H9 (cell line): ENCODE measurements around the gene SEPTIN2. TPM values are rescaled to one million over a fixed set of nuclear protein-coding genes. Genes with fewer than 3 reads are reported as not detected.

Experiments
- DNase-seq: peaks from one replicate; pipeline ENCODE4 v3.0.0-alpha.2; 2017
- H2AFZ ChIP-seq: one replicate; pipeline ENCODE4 v1.6.1; 2013; ENCODE audit warnings: mild to moderate bottlenecking, low read length, control low read depth, moderate library complexity
- H2AK5ac ChIP-seq: 2 replicates; pipeline ENCODE4 v1.6.1; 2013; ENCODE audit warnings: low read length, control low read depth, mixed read lengths; ENCODE audit not compliant: insufficient read length
- H2BK120ac ChIP-seq: one replicate; pipeline ENCODE4 v1.6.1; 2013; ENCODE audit warnings: low read depth, mild to moderate bottlenecking, low read length, control low read depth, inconsistent platforms; ENCODE audit not compliant: poor library complexity, severe bottlenecking
- H2BK12ac ChIP-seq: 2 replicates; pipeline ENCODE4 v1.6.1; 2013; ENCODE audit warnings: low read length, control low read depth, mixed read lengths, low read depth; ENCODE audit not compliant: insufficient read length
- H2BK15ac ChIP-seq: 2 replicates; pipeline ENCODE4 v1.6.1; 2013; ENCODE audit warnings: low read depth, low read length, control low read depth
- H2BK20ac ChIP-seq: one replicate; pipeline ENCODE4 v1.6.1; 2013; ENCODE audit warnings: low read depth, mild to moderate bottlenecking, low read length, control low read depth, inconsistent platforms; ENCODE audit not compliant: poor library complexity, severe bottlenecking
- H2BK5ac ChIP-seq: 2 replicates; pipeline ENCODE4 v1.6.1; 2013; ENCODE audit warnings: low read length, control low read depth, mixed read lengths; ENCODE audit not compliant: insufficient read length
- H3K14ac ChIP-seq: 2 replicates; pipeline ENCODE4 v1.6.1; 2013; ENCODE audit warnings: low read length, control low read depth; ENCODE audit not compliant: insufficient read depth
- H3K18ac ChIP-seq: 2 replicates; pipeline ENCODE4 v1.6.1; 2013; ENCODE audit warnings: low read depth, mild to moderate bottlenecking, mixed read lengths, low read length, control low read depth; ENCODE audit not compliant: insufficient read length
- H3K23ac ChIP-seq: 2 replicates; pipeline ENCODE4 v1.6.1; 2013; ENCODE audit warnings: low read length, control low read depth, mixed read lengths, low read depth; ENCODE audit not compliant: insufficient read length
- H3K23me2 ChIP-seq: 2 replicates; pipeline ENCODE4 v1.6.1; 2013; ENCODE audit warnings: low read depth, mild to moderate bottlenecking, mixed read lengths, low read length, control low read depth; ENCODE audit not compliant: insufficient read length, poor library complexity, severe bottlenecking
- H3K27ac ChIP-seq: 2 replicates; pipeline ENCODE4 v1.5.1; 2013; ENCODE audit warnings: low read length, control low read depth, mixed read lengths, low read depth; ENCODE audit not compliant: insufficient read length
- H3K27me3 ChIP-seq: 2 replicates; pipeline ENCODE4 v1.6.1; 2013; ENCODE audit warnings: low read length, control low read depth, inconsistent platforms; ENCODE audit not compliant: insufficient read depth
- H3K4ac ChIP-seq: 2 replicates; pipeline ENCODE4 v1.6.1; 2013; ENCODE audit warnings: low read depth, mild to moderate bottlenecking, control low read depth, inconsistent platforms, low read length, moderate library complexity
- H3K4me1 ChIP-seq: 2 replicates; pipeline ENCODE4 v1.6.1; 2013; ENCODE audit warnings: low read length, control low read depth, inconsistent platforms; ENCODE audit not compliant: insufficient read depth
- H3K4me2 ChIP-seq: 2 replicates; pipeline ENCODE4 v1.6.1; 2013; ENCODE audit warnings: low read length, control low read depth, mixed read lengths; ENCODE audit not compliant: insufficient read length, insufficient read depth
- H3K56ac ChIP-seq: 2 replicates; pipeline ENCODE4 v1.6.1; 2013; ENCODE audit warnings: low read depth, mild to moderate bottlenecking, mixed read lengths, low read length, control low read depth; ENCODE audit not compliant: insufficient read length
- H3K79me1 ChIP-seq: 2 replicates; pipeline ENCODE4 v1.6.1; 2013; ENCODE audit warnings: low read depth, mild to moderate bottlenecking, moderate library complexity, low read length, control low read depth, inconsistent platforms; ENCODE audit not compliant: insufficient read depth, poor library complexity, severe bottlenecking
- H3K79me2 ChIP-seq: 2 replicates; pipeline ENCODE4 v1.6.1; 2013; ENCODE audit warnings: low read length, control low read depth, inconsistent platforms; ENCODE audit not compliant: insufficient read depth
- H3K9ac ChIP-seq: 2 replicates; pipeline ENCODE4 v1.6.1; 2013; ENCODE audit warnings: low read length, control low read depth, mixed read lengths; ENCODE audit not compliant: insufficient read length; ENCODE audit errors: extremely low read depth
- H3K9me3 ChIP-seq: one replicate; pipeline ENCODE4 v1.6.1; 2013; ENCODE audit warnings: low read depth, low read length, inconsistent platforms; ENCODE audit not compliant: control insufficient read depth
- H3T11ph ChIP-seq: one replicate; pipeline ENCODE4 v1.6.1; 2013; ENCODE audit warnings: mild to moderate bottlenecking, low read length, control low read depth, inconsistent platforms
- H4K20me1 ChIP-seq: one replicate; pipeline ENCODE4 v1.6.1; 2013; ENCODE audit not compliant: control insufficient read depth, insufficient read length, insufficient read depth
- H4K5ac ChIP-seq: 2 replicates; pipeline ENCODE4 v1.6.1; 2013; ENCODE audit warnings: low read depth, mild to moderate bottlenecking, mixed read lengths, low read length, control low read depth; ENCODE audit not compliant: insufficient read length
- H4K8ac ChIP-seq: replicated peaks from 2 replicates; pipeline ENCODE4 v1.6.1; 2013; ENCODE audit warnings: low read length, control low read depth, mixed read lengths, low read depth; ENCODE audit not compliant: insufficient read length
- H4K91ac ChIP-seq: 2 replicates; pipeline ENCODE4 v1.6.1; 2013; ENCODE audit warnings: low read depth, mild to moderate bottlenecking, moderate library complexity, mixed read lengths, low read length, control low read depth; ENCODE audit not compliant: insufficient read length
- H3K27ac Mint-ChIP-seq, 3 experiments: 2 replicates in 2 of 3; 3 replicates in 1 of 3; pipeline ENCODE4 v1.8.0; 2020 to 2021; ENCODE audit warnings: mixed read lengths in 3 of 3, mild to moderate bottlenecking in 1 of 3, moderate library complexity in 1 of 3
- H3K27me3 Mint-ChIP-seq: 2 replicates; pipeline ENCODE4 v1.8.0; 2021; ENCODE audit warnings: low read depth, mild to moderate bottlenecking, moderate library complexity, mixed read lengths
- H3K36me3 Mint-ChIP-seq, 3 experiments: 2 replicates in 2 of 3; 3 replicates in 1 of 3; pipeline ENCODE4 v1.8.0; 2020 to 2021; ENCODE audit warnings: low read depth in 3 of 3, mixed read lengths in 3 of 3; ENCODE audit not compliant: insufficient read depth in 1 of 3
- H3K4me1 Mint-ChIP-seq, 2 experiments: 2 replicates each; pipeline ENCODE4 v1.8.0; 2020; ENCODE audit warnings: mixed read lengths in 2 of 2
- H3K4me3 Mint-ChIP-seq, 2 experiments: 2 replicates in 1 of 2; 3 replicates in 1 of 2; pipeline ENCODE4 v1.8.0; 2020 to 2021; ENCODE audit warnings: mild to moderate bottlenecking in 2 of 2, mixed read lengths in 2 of 2, moderate library complexity in 1 of 2
- H3K9me3 Mint-ChIP-seq, 2 experiments: 2 replicates in 1 of 2; 3 replicates in 1 of 2; pipeline ENCODE4 v1.8.0; 2020; ENCODE audit warnings: mild to moderate bottlenecking in 2 of 2, mixed read lengths in 2 of 2, moderate library complexity in 1 of 2
- WGBS: extraction: QIAGEN DNeasy Blood & Tissue Kit; methylation state at CpG from one replicate; pipeline ENCODE4 v1.1.7; 2013; ENCODE audit warnings: missing lambda C conversion rate, low lambda C conversion rate, mixed read lengths; ENCODE audit not compliant: insufficient read length; ENCODE audit errors: extremely low coverage; 5-methylcytosine and 5-hydroxymethylcytosine counted together
- total RNA-seq: library from RNA; stranded (reverse); gene quantifications from 2 replicates; pipeline ENCODE4 v1.2.1, GENCODE V29; 2021
- TF ChIP-seq, protein P1 (sequence below): fragments of 200-600 bp; sonication (generic); conservative IDR thresholded peaks from 3 replicates; pipeline ENCODE4 v1.8.0; 2021; ENCODE audit warnings: antibody characterized with exemption, mild to moderate bottlenecking

Gene SEPTIN2
- total RNA-seq, 1 experiment from 2014 or later: 385 TPM

DNA sequence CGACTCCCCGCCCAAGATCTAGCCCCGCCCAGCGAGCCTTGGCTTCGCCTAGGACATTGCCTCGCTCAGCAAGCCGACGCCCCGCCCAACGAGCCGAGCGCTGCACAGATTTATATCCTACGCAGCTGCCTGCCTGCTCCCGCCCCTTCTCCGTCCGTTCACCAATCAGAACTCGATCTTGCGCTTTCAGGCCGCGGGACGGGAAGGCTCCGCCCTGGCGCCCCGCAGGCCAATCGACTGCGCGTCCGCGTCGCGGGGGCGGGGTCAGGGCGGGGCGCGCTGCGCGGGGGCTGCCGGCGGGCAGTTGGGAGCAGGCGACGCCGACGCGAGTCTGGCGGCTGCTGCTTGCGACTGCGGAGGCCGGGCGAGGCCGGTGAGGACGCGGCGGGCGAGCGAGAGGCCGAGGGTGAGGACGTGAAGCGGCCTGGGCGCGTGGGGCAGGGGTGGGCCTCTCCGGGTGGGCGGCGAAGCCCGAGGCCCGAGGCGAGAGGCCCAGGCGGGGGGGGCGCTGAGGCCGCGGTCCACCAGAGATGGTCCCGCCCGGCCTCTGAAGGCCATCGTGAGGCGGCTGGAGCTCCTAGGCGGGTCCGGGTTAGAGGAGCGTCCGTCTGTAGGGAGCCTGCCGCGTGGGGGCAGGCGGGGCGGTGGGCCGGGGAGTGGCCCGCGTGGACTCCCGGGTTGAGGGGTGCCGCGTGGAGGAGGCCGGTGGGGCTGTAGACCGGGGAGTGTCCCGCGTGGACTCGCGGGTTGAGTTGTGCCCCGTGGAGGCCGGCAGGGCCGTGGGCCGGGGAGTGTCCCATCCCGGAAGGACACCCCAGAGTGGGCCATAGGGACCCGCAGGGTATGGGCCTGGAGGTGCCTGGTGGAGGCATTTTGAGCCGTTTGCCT, 40.5 kb downstream of the SEPTIN2 start, which contains the start of gene FARP2:
Gene FARP2, plus strand, starts transcription at position 303 of the 888 bp plus-strand sequence. CDS start 16,823 bp downstream, outside the sequence.
- H3K18ac ChIP-seq: peak within 1 kb of the TSS; percentile 16

More for the DNA sequence above, 40.5 kb downstream of the SEPTIN2 start, which contains the start of gene FARP2:
- Mint-ChIP-seq H3K27ac (peak within 1 kb of the TSS; percentile 89 to 97 (median 91); a peak in 6 of 7 replicates), H3K4me3 (peak within 1 kb of the TSS; percentile 76 to 82), H3K36me3 (peaks cover 4 to 33% (median 25%) of the 10 kb centered on the region in 3 experiments; a peak in 5 of 7 replicates), H3K27me3 (no peaks in the 10 kb centered on the region), H3K9me3 (no peaks in the 10 kb centered on the region), H3K4me1 (peaks cover 43 to 49% of the 10 kb centered on the region in 2 experiments)
- H2BK20ac ChIP-seq: no peak within 1 kb of the TSS
- no peak within 1 kb of the TSS for H4K8ac ChIP-seq
- peaks cover 4% of the 10 kb centered on the region for H3K23me2 ChIP-seq
- H4K91ac ChIP-seq: no peak within 1 kb of the TSS
- H2BK5ac ChIP-seq: no peak within 1 kb of the TSS
- H3K79me1 ChIP-seq: peaks cover 5% of the 10 kb centered on the region
- no CpG with 5 or more reads among the region's 101 CpGs for WGBS
- H3K4ac ChIP-seq: no peak within 1 kb of the TSS
- no peak within 1 kb of the TSS for H2AFZ ChIP-seq
- H3K27me3 ChIP-seq: no peaks in the 10 kb centered on the region
- H3K9ac ChIP-seq: peak within 1 kb of the TSS; percentile 28
- peaks cover 2% of the 10 kb centered on the region; the same call in 1 of the 2 replicates for H3K4me1 ChIP-seq
- H3K4me2 ChIP-seq: peak within 1 kb of the TSS; percentile 71
- DNase-seq: peak; percentile 98
- no peak within 1 kb of the TSS for H2AK5ac ChIP-seq
- H3K56ac ChIP-seq: no peak within 1 kb of the TSS
- no peak within 1 kb of the TSS for H4K5ac ChIP-seq
- no peaks in the 10 kb centered on the region for H3K9me3 ChIP-seq
- no peak within 1 kb of the TSS for H2BK120ac ChIP-seq
- no peak within 1 kb of the TSS for H2BK12ac ChIP-seq
- no peak within 1 kb of the TSS for H3T11ph ChIP-seq
- H3K79me2 ChIP-seq: peaks cover 7% of the 10 kb centered on the region; the same call in 1 of the 2 replicates
- no peak within 1 kb of the TSS for H2BK15ac ChIP-seq
- TF ChIP-seq, protein P1, sequence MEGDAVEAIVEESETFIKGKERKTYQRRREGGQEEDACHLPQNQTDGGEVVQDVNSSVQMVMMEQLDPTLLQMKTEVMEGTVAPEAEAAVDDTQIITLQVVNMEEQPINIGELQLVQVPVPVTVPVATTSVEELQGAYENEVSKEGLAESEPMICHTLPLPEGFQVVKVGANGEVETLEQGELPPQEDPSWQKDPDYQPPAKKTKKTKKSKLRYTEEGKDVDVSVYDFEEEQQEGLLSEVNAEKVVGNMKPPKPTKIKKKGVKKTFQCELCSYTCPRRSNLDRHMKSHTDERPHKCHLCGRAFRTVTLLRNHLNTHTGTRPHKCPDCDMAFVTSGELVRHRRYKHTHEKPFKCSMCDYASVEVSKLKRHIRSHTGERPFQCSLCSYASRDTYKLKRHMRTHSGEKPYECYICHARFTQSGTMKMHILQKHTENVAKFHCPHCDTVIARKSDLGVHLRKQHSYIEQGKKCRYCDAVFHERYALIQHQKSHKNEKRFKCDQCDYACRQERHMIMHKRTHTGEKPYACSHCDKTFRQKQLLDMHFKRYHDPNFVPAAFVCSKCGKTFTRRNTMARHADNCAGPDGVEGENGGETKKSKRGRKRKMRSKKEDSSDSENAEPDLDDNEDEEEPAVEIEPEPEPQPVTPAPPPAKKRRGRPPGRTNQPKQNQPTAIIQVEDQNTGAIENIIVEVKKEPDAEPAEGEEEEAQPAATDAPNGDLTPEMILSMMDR: 0 out of 3 replicates have a peak, but pooled peaks have one; percentile 13
- peak within 1 kb of the TSS; percentile 4 for H3K27ac ChIP-seq
- no peak within 1 kb of the TSS for H3K14ac ChIP-seq
- no peaks in the 10 kb centered on the region for H4K20me1 ChIP-seq
- no peak within 1 kb of the TSS for H3K23ac ChIP-seq
